ENCODE measurements around the gene APOBEC2.

The APOBEC2 gene

GRCh38 chr6:41058783-41059181 is 5.8 kb downstream of the APOBEC2 start:
- no peak for TF ChIP-seq CTCF (IDR thresholded peaks at IDR 0.05; ENCODE audit: low read length, missing control alignments)
- DNase-seq (ENCODE audit: low read depth): no peak
- no peak overlapping the region for H3K4me3 ChIP-seq (replicated peaks; ENCODE audit: low read depth, low read length)

GRCh38 chr6:41059556-41059955 is 6.6 kb downstream of the APOBEC2 start:
- no peak for TF ChIP-seq CTCF (IDR thresholded peaks at IDR 0.05; ENCODE audit: low read length, missing control alignments)
- no peak for DNase-seq (ENCODE audit: low read depth)
- no peak overlapping the region for H3K4me3 ChIP-seq (replicated peaks; ENCODE audit: low read depth, low read length)

- TF ChIP-seq CTCF (IDR thresholded peaks at IDR 0.05; ENCODE audit: low read length, missing control alignments): no peak
- no peak for DNase-seq (ENCODE audit: low read depth)
- H3K4me3 ChIP-seq (replicated peaks; ENCODE audit: low read depth, low read length): no peak overlapping the region
These were observed 8.3 kb downstream of the APOBEC2 start for GRCh38 chr6:41061196-41061726.

- no peak for DNase-seq (ENCODE audit: low read depth)
- TF ChIP-seq CTCF (IDR thresholded peaks at IDR 0.05; ENCODE audit: low read length, missing control alignments): no peak
- H3K4me3 ChIP-seq (replicated peaks; ENCODE audit: low read depth, low read length): no peak overlapping the region
These were observed 9.1 kb downstream of the APOBEC2 start for GRCh38 chr6:41062056-41062455.

GRCh38 chr6:41063884-41064285 is 10.9 kb downstream of the APOBEC2 start:
- no peak for TF ChIP-seq CTCF (IDR thresholded peaks at IDR 0.05; ENCODE audit: low read length, missing control alignments)
- DNase-seq (ENCODE audit: low read depth): no peak
- H3K4me3 ChIP-seq (replicated peaks; ENCODE audit: low read depth, low read length): no peak overlapping the region

- TF ChIP-seq CTCF (IDR thresholded peaks at IDR 0.05; ENCODE audit: low read length, missing control alignments): no peak
- DNase-seq (ENCODE audit: low read depth): no peak
- H3K4me3 ChIP-seq (replicated peaks; ENCODE audit: low read depth, low read length): no peak overlapping the region
These were observed 11.8 kb downstream of the APOBEC2 start for GRCh38 chr6:41064841-41065240.

- no peak for TF ChIP-seq CTCF (IDR thresholded peaks at IDR 0.05; ENCODE audit: low read length, missing control alignments)
- DNase-seq (ENCODE audit: low read depth): no peak
These were observed 12.6 kb downstream of the APOBEC2 start for GRCh38 chr6:41065550-41066026.

More at GRCh38 chr6:41065550-41066026, 12.6 kb downstream of the APOBEC2 start:
- no peak overlapping the region for H3K4me3 ChIP-seq (replicated peaks; ENCODE audit: low read depth, low read length)
